Measurements from ENCODE around the gene SDK1. TPM values are rescaled to one million over a fixed set of nuclear protein-coding genes. Genes with fewer than 3 reads are reported as not detected.

Gene SDK1
- total RNA-seq, 1 experiment from 2014 or later, result 9.3 TPM

DNA sequence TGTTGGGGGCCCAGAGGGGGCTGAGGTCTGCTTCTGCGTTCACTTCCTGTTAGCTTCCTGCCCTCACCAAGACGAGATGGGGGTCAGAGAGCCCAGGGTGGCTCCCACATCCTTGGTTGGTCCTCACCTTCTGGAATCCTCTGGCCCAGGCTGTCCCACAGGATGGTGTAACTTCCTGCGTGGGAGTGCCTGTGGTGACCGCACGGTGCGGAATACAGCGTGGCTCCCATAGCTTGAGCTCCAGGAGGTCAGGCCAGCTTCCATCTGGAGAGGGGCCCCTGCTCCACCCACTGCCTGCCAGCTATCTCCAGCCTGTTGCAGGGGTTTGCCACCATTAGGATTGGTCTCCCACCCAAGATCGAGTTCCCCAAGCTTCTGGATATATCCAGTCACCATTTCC lies 699.9 kb downstream of the SDK1 start:
- ChIA-PET CTCF (interaction anchor here (0.6 to 1.4 kb wide), 2 partner anchors 88 to 102 kb away, joined by 3 to 7 read pairs; no protein-coding TSS in a partner anchor), POLR2A (no interaction called here)
- Mint-ChIP-seq H3K4me3 (no peak overlapping the region), H3K36me3 (no peaks in the 10 kb centered on the region), H3K27me3 (ENCODE audit: low read depth) (no peaks in the 10 kb centered on the region), H3K4me1 (peaks cover under 1% of the 10 kb centered on the region), H3K27ac (no peak overlapping the region), H3K9me3 (no peaks in the 10 kb centered on the region)
- TF ChIP-seq, protein P1, sequence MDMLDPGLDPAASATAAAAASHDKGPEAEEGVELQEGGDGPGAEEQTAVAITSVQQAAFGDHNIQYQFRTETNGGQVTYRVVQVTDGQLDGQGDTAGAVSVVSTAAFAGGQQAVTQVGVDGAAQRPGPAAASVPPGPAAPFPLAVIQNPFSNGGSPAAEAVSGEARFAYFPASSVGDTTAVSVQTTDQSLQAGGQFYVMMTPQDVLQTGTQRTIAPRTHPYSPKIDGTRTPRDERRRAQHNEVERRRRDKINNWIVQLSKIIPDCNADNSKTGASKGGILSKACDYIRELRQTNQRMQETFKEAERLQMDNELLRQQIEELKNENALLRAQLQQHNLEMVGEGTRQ (CRISPR knock-in tag; IDR thresholded peaks at IDR 0.05), result no peak
- no peak for TF ChIP-seq FOXP4 (CRISPR knock-in tag; IDR thresholded peaks at IDR 0.05)
- no peak for TF ChIP-seq RORB (CRISPR knock-in tag; IDR thresholded peaks at IDR 0.05)
- TF ChIP-seq PRRX2 (CRISPR knock-in tag; IDR thresholded peaks at IDR 0.05), result no peak
- no peak for TF ChIP-seq FOXJ3 (CRISPR knock-in tag; IDR thresholded peaks at IDR 0.05; ENCODE audit: borderline replicate concordance)
- no peak for TF ChIP-seq GABPB1 (CRISPR knock-in tag; IDR thresholded peaks at IDR 0.05)
- TF ChIP-seq CREM (CRISPR knock-in tag; IDR thresholded peaks at IDR 0.05), result no peak
- no peak for TF ChIP-seq CDX4 (CRISPR knock-in tag; IDR thresholded peaks at IDR 0.05; ENCODE audit: borderline replicate concordance)
- TF ChIP-seq ATF6 (CRISPR knock-in tag; IDR thresholded peaks at IDR 0.05), result no peak
- TF ChIP-seq CREB1 (CRISPR knock-in tag; IDR thresholded peaks at IDR 0.05), result no peak
- ATAC-seq (no peak), DNase-seq (ENCODE audit: low spot score) (no peak)

DNA sequence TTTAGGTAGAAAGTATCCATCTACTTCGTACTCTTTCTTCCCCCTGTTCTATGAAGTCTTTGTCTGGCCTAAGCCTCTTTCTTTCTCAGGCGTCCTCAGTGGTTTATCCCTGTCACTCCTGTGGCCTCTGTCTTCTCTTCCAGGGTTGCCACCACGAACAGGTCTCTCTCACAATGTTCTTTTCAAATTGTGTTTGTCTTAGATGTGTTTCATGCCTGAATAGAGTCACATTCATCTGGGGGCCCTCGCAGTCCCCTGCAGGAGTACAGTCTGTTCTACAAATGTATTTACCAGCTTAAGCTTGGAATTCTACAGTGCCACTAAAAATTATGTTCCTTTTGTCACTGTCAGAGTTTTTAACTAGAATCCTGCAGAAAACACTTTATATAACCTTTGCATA lies 700.7 kb downstream of the SDK1 start:
- POLR2A ChIA-PET, result no interaction called here
- no peak for TF ChIP-seq GTF2I (CRISPR knock-in tag; conservative IDR thresholded peaks at IDR 0.05)
- TF ChIP-seq CDX4 (CRISPR knock-in tag; IDR thresholded peaks at IDR 0.05; ENCODE audit: borderline replicate concordance), result no peak
- TF ChIP-seq, protein P2, sequence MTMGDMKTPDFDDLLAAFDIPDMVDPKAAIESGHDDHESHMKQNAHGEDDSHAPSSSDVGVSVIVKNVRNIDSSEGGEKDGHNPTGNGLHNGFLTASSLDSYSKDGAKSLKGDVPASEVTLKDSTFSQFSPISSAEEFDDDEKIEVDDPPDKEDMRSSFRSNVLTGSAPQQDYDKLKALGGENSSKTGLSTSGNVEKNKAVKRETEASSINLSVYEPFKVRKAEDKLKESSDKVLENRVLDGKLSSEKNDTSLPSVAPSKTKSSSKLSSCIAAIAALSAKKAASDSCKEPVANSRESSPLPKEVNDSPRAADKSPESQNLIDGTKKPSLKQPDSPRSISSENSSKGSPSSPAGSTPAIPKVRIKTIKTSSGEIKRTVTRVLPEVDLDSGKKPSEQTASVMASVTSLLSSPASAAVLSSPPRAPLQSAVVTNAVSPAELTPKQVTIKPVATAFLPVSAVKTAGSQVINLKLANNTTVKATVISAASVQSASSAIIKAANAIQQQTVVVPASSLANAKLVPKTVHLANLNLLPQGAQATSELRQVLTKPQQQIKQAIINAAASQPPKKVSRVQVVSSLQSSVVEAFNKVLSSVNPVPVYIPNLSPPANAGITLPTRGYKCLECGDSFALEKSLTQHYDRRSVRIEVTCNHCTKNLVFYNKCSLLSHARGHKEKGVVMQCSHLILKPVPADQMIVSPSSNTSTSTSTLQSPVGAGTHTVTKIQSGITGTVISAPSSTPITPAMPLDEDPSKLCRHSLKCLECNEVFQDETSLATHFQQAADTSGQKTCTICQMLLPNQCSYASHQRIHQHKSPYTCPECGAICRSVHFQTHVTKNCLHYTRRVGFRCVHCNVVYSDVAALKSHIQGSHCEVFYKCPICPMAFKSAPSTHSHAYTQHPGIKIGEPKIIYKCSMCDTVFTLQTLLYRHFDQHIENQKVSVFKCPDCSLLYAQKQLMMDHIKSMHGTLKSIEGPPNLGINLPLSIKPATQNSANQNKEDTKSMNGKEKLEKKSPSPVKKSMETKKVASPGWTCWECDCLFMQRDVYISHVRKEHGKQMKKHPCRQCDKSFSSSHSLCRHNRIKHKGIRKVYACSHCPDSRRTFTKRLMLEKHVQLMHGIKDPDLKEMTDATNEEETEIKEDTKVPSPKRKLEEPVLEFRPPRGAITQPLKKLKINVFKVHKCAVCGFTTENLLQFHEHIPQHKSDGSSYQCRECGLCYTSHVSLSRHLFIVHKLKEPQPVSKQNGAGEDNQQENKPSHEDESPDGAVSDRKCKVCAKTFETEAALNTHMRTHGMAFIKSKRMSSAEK (CRISPR knock-in tag; IDR thresholded peaks at IDR 0.05; ENCODE audit: borderline replicate concordance), result no peak
- TF ChIP-seq CREB1 (CRISPR knock-in tag; IDR thresholded peaks at IDR 0.05), result no peak
- no peak for TF ChIP-seq JAZF1 (CRISPR knock-in tag; IDR thresholded peaks at IDR 0.05)
- no peaks in the 10 kb centered on the region for H3K36me3 Mint-ChIP-seq
- DNase-seq (ENCODE audit: low spot score), result no peak
- H3K27me3 Mint-ChIP-seq (ENCODE audit: low read depth), result no peaks in the 10 kb centered on the region
- no peak overlapping the region for H3K27ac Mint-ChIP-seq
- ATAC-seq, result no peak
- H3K4me1 Mint-ChIP-seq, result peaks cover 8% of the 10 kb centered on the region
- H3K4me3 Mint-ChIP-seq, result no peak overlapping the region
- CTCF ChIA-PET, result no interaction called here
- H3K9me3 Mint-ChIP-seq, result no peaks in the 10 kb centered on the region

Data from WTC11 (cell line).